GM19397 (cell line): ENCODE measurements around the gene NRDE2.
"Not testable (repeated sequence)": the region's sequence is repeated elsewhere in the genome, so short reads cannot be mapped to it uniquely, and the experiment has no call there.

Experiments
- ATAC-seq: cut with Tn5 transposase; IDR thresholded peaks from one replicate; pipeline ENCODE4 v1.9.1; 2021; ENCODE audit warnings: mild to moderate bottlenecking, moderate library complexity; ENCODE audit not compliant: unreplicated experiment

The NRDE2 gene

DNA sequence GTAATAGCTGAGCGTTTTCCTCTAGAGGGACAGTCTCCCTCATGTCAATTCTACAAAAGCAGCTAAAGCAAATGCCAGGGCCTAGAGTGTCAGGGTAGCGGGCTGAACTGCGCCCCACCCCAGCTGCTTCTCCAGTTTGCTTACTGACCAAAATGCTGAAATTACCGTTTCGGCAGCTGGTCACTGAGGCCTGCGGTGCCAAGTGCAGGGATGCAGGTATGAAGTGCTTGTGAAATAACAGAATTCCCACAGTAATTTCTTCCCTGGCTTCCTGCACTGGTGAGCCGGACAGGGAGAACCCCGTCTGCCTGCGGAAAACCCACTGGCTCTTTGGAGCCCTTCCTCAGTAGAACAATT lies 56.3 kb downstream of the NRDE2 start:
- no peak for ATAC-seq

GRCh38 chr14:90274808-90275457 lies 56.8 kb downstream of the NRDE2 start:
- no peak for ATAC-seq

- ATAC-seq = no peak
These were observed 57.7 kb downstream of the NRDE2 start for GRCh38 chr14:90274019-90274418.

- ATAC-seq = no peak
These were observed 58.2 kb downstream of the NRDE2 start for GRCh38 chr14:90273532-90273931.

GRCh38 chr14:90272523-90272922 lies 59.2 kb downstream of the NRDE2 start:
- ATAC-seq = no peak

DNA sequence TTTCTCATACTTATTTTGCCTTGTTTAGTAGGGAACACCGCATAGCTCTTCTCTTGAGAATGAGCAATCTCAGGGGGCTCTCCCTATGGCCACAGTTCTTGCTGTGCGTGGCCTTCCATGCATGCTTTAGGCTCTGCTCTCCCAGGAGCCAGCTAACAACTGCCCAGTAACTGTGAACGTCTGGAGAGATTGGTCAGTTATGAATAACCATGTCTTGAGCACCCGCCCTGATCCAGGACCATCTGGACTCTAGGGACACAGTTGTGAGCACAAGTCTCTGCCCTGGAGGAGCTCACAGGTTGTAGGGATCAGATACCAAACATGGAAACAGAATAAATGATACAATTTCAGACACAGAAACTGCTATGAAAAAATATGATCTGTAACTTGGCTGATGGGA lies 63.3 kb downstream of the NRDE2 start:
- no peak for ATAC-seq

GRCh38 chr14:90266441-90267154 lies 65.1 kb downstream of the NRDE2 start:
- ATAC-seq = no peak

DNA sequence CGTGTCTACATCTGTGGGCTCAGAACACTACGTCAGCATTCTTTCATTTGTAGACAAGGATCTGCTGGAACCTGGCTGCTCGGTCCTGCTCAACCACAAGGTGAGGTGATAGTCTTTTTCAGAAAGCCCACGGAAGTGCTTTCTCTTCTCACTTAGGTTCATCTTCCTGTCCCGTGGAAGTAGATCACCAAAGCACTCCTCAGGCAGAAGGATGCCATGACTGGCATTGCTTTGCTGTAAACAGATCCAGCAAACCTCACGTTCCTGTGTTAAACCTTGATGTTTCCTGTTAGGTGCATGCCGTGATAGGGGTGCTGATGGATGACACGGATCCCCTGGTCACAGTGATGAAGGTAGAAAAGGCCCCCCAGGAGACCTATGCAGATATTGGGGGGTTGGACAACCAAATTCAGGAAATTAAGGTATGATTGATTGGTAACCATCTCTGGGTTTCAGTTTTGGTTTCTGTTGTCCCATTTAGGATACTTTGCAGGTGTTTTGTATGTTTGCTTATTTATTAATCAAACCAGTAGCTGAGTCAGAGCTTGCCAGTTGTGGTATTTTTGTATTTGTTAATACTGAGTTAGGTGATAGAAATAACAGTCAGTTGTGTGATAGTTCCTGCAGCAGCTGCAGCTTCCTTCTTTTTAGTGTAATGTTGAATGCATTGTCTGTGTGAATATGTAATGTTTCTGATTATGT lies 67.8 kb downstream of the NRDE2 start:
- ATAC-seq = peak; percentile 75

DNA sequence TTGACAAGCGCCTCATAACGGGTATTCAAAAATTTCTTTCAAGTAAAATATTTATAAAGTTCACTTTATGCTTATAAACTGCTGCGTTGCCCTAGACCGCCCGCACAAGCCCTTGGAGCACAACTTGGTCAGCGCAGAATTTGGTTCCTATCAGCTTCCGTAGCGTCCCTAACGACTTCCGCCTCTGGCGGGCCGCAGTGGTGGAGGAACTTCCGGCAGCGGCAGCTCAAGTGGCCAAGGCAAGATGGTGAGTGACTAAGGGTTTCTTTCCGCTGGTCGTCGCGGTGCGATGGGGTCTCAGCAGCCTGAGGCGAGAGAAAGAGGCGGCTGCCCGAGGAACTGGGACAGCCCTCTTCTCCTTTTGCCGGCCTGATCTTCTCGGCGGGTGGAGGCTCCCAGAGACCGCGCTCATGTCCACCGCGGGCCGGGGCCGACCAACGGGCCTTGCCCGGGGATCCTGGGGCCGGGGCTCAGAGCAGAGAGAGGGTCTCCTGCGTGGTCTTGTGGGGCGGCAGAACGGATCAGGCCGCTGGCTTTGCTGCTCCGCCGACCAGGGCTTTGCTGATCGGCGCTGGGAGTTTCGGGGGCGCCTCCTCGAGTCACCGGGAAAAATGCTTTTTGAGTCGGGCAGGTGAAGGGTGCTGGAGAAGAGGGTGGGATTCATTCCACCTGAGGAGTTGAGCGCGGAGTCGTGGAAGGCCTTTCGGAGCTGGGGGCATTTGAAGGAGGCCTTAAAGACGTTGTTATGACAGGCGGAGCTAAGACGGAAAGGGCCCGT lies 75.2 kb downstream of the NRDE2 start, which contains the start of gene PSMC1:
Gene PSMC1 (plus strand): TSS at position 200 of the 778 bp plus-strand sequence. CDS start 45 bp downstream, at position 245.
- ATAC-seq = peak; percentile 99

DNA sequence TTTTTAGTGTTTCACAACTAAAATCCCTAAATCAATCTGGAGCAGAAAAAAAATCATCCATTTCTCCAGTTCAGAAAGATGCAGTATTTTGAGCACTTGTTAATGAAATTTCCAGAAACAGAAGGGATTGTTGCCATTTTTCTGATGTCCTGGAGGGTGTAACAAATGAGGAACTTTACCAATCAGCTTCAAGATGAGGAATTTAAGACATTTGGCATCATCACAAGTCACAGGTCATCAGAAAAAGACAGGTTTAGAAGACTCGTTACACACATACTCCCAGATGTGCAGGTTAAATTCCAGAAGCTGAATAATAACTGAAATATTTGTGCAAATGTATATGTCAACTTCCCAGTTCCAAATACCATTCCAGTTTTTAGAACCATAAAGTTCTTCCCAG lies 75.9 kb downstream of the NRDE2 start:
- ATAC-seq = no peak

DNA sequence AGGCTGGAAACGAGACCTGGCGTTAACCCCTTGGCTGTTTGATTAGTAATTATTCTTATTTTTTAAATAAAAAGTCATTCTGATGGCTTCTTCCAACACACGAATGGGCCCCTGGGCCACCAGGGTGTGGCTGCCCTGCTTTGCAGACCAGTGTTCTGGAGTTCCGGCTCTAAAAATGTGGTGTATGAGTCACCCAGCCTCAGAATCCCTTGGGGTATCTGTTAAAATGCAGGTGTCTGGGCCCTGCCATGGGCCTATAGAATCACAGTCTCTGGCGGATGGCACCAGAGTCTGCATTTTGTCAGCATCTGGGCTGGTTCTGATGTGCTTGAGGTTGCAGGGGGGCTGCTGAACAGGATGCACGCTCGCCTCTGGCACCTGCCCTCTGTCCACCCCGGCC lies 77.9 kb downstream of the NRDE2 start:
- ATAC-seq = no peak

- ATAC-seq = no peak
These were observed 83.1 kb downstream of the NRDE2 start for GRCh38 chr14:90248594-90248993.

- ATAC-seq = not testable (repeated sequence)
These were observed 84.3 kb downstream of the NRDE2 start for GRCh38 chr14:90247441-90247840.

GRCh38 chr14:90246936-90247335 lies 84.8 kb downstream of the NRDE2 start:
- no peak for ATAC-seq

- ATAC-seq = no peak
These were observed 89.3 kb downstream of the NRDE2 start for GRCh38 chr14:90242444-90242843.

GRCh38 chr14:90239139-90239538 lies 92.6 kb downstream of the NRDE2 start:
- ATAC-seq = no peak

DNA sequence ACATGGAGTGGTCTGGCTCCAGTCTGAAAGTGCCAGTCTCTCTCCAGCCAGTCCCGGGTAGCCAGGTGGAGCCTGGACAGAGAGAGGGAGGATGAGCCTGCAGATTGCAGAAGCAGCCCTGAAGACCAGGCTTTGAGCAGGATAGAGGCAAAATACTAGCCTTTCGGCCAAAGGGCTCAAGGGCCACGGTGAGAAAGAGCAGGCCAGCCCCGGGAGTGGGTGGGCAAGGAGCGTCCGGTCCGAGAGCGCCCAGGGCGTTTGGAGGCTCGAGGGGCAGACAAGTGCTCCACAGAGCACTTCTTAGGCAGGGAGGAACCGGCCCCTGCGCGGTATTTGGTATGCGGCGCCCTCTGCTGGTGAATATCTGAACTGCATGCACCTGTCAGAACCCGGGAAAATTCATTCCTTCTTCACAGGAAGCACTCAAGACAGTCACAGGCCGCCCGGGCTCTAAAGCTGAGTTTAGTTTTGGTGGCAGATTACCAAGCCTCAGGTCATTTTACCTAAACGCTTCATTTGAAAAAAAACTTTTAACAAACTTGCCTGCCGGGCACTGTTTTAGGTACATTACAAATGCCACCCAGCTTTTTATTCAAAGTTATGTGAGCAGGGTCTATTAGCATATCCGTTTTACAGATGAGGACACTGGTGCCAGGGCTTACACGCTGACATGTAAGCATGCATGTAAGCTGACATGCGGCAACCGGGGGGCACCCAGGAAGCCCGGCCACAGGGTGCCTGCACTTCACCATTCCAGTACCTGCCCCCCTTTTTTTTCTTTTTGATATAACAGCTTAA lies 96.4 kb downstream of the NRDE2 start:
- no peak for ATAC-seq

GRCh38 chr14:90229942-90230341 lies 101.8 kb downstream of the NRDE2 start:
- ATAC-seq = not testable (repeated sequence)

DNA sequence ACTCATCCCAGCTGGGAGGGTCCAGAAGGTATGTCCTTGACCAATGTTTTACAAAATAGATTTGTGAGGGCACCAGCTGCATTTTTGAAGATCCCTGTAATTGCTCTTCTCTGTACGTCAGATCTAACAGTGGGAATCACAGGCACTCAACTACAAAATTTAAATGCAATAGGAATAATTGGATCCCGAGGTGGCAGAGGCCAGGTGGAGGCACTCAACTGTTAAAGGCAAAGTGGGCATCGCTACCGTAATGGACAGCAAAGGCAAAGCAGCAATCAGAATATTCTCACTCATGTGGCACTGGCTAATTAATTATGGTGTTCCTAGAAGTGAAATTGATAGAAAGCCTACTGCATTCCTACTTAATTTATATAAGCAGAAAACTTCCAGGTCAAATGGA lies 103.3 kb downstream of the NRDE2 start:
- ATAC-seq = no peak
